GM12872 (cell line): ENCODE results near the gene SULT4A1.

Experiments used
- TF ChIP-seq, protein P1 (sequence below): IDR thresholded peaks from 3 replicates; pipeline ENCODE4 v1.5.1; 2011; ENCODE audit warnings: low read depth, mild to moderate bottlenecking, low read length, moderate library complexity; ENCODE audit not compliant: insufficient read depth

SULT4A1 gene

DNA sequence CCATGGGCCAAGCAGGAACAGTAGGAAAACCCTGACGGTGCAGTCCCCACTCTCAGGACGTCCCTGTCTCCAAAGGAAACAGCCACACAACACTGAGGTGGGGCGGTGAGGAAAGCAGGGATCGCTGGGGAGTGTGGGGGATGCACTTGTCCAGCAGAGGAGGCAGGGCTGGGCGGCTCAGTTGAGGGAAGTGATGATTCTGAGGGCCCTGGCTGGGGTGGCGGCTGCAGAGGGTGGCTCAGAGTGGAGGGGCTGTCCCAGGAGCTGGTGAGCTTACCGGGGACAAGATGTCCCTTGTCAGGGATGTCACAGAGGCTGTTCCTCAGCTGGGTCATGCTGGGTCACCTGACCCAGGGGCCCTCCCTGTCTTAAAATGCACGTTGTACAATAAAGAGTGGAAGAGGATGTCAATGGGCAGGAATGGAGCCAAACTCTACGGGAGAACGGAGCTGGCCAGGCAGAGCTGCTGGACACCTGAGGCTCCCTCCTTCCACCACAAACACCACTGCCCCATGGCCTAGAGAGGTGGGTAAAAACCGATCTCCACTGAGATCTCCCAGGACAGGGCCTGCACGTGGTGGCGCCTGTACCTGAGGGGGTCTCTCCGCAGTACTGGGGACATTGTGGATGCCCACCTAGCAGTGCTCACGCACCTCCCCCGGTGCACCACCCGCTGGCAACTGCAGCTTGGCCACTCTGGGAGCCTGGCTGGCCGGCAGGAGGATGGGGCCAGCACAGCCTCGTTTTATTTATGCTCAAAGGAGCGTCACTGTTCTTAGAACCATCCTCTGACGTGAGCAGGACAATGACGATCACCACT, 40.5 kb downstream of the SULT4A1 start:
- TF ChIP-seq, protein P1, sequence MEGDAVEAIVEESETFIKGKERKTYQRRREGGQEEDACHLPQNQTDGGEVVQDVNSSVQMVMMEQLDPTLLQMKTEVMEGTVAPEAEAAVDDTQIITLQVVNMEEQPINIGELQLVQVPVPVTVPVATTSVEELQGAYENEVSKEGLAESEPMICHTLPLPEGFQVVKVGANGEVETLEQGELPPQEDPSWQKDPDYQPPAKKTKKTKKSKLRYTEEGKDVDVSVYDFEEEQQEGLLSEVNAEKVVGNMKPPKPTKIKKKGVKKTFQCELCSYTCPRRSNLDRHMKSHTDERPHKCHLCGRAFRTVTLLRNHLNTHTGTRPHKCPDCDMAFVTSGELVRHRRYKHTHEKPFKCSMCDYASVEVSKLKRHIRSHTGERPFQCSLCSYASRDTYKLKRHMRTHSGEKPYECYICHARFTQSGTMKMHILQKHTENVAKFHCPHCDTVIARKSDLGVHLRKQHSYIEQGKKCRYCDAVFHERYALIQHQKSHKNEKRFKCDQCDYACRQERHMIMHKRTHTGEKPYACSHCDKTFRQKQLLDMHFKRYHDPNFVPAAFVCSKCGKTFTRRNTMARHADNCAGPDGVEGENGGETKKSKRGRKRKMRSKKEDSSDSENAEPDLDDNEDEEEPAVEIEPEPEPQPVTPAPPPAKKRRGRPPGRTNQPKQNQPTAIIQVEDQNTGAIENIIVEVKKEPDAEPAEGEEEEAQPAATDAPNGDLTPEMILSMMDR = no peak

DNA sequence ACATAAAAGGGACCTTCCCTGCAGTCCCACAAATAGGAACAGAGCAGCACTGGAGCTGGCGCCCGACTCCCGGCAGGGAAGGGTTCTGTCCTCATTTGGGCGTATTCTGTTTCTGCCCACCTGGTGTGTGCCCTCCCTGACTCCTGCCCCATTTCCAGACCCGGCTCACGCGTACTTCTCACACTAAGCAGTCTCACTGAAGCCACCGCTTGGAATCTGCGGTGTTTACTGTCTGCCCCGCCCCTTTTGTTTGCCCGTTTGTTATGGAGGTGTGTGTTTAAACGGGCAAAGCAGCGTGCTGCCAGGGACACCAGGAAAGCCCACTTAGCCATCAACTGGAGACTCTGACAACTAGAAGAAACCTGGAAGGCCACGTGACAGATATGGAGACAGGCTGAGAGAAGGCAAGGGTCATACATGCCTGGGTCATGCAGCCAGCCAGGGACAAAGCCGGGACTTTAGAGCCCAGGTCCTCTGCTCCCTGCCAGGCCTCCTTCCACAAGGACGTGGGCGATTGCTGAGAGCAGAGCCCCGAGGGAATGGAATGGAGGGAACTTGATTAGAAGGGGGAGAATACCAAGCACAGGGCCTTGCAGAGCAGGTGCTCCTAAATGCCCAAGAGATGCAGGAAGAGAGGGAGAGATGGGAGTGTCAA, 41.5 kb downstream of the SULT4A1 start:
- TF ChIP-seq, protein P1 = no peak

DNA sequence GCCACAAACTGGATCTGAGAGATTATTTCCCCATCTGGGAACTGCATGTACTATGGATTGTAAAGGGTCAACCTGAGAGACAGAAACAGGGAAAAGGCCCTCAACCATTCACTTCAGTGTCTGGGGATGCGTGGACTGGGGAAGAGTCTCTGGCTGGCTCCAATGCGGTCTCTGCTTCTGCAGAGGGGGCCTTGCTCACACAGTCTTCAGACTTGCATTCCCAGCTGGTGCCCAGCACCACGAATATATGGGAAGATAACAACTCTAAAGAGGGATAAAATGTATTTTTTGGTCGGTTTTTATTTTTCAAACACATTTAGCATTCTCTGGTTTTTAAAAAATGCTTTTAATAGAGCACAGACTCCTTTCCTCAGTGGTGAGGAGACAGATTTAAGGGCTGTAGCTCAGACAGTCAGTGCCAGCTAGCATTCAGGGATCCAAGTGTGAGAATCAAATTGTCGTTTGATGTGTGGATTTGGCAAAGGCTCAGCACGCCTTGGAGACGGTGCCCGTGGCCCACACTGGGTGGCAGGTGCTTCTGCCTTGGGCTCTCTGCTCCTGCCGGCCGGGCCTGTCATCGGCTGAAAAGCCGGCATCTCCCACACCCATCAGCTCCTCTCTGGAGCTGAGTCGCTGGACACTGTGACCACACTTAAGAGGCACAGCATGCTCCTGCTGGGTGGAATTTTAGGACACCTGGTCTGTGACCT, 42.2 kb downstream of the SULT4A1 start:
- TF ChIP-seq, protein P1 = no peak

GRCh38 chr22:43819421-43819921, 42.8 kb downstream of the SULT4A1 start:
- TF ChIP-seq, protein P1 = no peak

GRCh38 chr22:43818981-43819380, 43.3 kb downstream of the SULT4A1 start:
- TF ChIP-seq, protein P1 = no peak

GRCh38 chr22:43817402-43817801, 44.9 kb downstream of the SULT4A1 start:
- TF ChIP-seq, protein P1 = no peak

DNA sequence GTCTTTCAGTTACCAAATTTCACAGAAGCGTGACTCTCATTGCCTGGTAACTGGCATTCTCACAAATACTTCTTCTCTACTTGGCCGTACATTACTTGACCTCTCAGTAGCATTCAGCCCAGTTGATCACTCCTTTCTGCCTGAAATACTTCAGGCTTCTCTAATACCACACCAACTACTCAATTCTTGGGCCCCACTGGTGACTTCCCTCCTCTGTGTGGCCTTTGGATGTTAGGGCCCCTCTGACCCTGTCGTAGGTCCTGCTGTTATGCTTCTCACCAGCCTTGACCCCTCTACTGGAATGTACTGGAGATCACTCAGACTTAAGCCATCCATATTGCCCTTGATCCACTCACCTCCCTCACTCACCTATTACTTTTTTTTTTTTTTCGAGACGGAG, 48.0 kb downstream of the SULT4A1 start:
- TF ChIP-seq, protein P1 = no peak
